HUES48 (cell line): Measurements from ENCODE around the gene CCDC106.

ENCODE experiments used
- H3K27ac ChIP-seq: one replicate; pipeline ENCODE4 v1.7.0; 2013; ENCODE audit warnings: low read depth, low read length, inconsistent platforms
- H3K27me3 ChIP-seq: 2 replicates; pipeline ENCODE4 v1.6.1; 2013; ENCODE audit warnings: mild to moderate bottlenecking, low read length; ENCODE audit not compliant: control insufficient read depth, insufficient read depth
- H3K36me3 ChIP-seq: 2 replicates; pipeline ENCODE4 v1.6.1; 2013; ENCODE audit warnings: low read length; ENCODE audit not compliant: control insufficient read depth, insufficient read depth
- H3K4me1 ChIP-seq: 2 replicates; pipeline ENCODE4 v1.6.1; 2013; ENCODE audit warnings: mild to moderate bottlenecking, low read length; ENCODE audit not compliant: control insufficient read depth, insufficient read depth
- H3K4me3 ChIP-seq: 2 replicates; pipeline ENCODE4 v1.5.1; 2013; ENCODE audit warnings: mild to moderate bottlenecking, low read depth, low read length
- H3K9ac ChIP-seq: 2 replicates; pipeline ENCODE4 v1.6.1; 2013; ENCODE audit warnings: mild to moderate bottlenecking, low read depth, low read length, moderate library complexity
- H3K9me3 ChIP-seq: 2 replicates; pipeline ENCODE4 v1.6.1; 2013; ENCODE audit warnings: low read length; ENCODE audit not compliant: control insufficient read depth, insufficient read depth

The CCDC106 gene

DNA sequence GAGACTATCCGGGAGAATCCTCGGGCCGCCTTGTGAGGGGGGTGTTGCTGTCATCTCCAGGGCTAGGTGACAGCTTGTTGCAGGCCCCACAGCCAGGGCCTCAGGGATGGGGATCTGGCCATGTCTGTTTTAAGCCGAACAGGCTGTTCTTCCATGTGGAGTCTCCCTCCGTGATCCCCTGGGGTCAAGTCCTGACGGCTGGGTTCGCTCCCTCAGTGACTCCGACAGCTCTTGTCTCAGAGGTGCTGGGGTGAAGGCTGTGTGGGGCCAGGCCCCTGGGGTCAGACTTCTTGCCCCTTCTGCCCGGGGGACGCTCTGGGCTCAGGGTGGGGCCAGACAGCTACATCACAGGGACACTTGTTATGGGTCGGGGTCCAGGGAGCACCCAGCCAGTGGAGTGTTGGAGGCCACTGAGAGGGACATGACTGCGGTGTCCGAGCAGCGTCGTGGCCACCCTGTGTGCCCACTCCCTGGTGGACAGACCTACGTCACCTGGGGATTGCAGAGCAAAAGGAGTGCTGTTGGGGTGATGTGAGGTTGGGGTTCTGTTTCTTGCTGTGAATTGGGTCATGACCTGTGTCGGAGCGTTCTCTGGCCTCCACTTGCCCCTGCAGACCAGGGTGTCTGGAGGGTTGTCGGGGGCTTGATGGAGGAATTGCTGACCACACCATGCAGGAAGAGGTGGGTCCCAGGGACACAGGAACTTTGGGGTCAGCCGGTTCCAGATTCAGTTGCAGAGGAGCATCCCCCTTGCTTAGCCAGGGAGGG lies 48.5 kb downstream of the CCDC106 start:
- no peaks in the 10 kb centered on the region for H3K27me3 ChIP-seq
- no peak overlapping the region for H3K9ac ChIP-seq
- no peaks in the 10 kb centered on the region for H3K9me3 ChIP-seq
- H3K4me3 ChIP-seq, result no peak overlapping the region
- H3K4me1 ChIP-seq, result no peaks in the 10 kb centered on the region
- H3K36me3 ChIP-seq, result peaks cover 44% of the 10 kb centered on the region
- H3K27ac ChIP-seq, result no peak overlapping the region

DNA sequence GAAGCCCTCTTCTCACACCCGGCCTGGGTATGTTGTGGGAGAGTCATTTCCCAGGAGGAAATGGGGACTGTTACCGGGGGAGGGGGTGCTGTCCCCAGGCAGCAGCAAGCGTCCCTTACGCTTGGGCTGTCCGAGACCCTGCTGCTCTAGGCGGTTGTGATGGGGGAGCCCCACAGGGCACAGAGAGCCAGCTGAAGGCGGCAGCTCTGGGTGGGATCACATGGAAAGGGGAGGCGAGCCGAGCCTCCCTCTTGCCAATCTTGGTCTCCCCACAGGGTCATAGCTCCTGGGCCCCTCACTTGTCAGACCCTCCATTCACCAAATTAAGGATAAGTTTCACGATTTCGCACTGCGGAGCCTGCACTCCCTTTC lies 49.0 kb downstream of the CCDC106 start:
- Histone ChIP-seq H3K4me3 (no peak overlapping the region), H3K27me3 (no peaks in the 10 kb centered on the region), H3K36me3 (peaks cover 44% of the 10 kb centered on the region), H3K9me3 (no peaks in the 10 kb centered on the region), H3K27ac (no peak overlapping the region), H3K4me1 (no peaks in the 10 kb centered on the region), H3K9ac (no peak overlapping the region)

DNA sequence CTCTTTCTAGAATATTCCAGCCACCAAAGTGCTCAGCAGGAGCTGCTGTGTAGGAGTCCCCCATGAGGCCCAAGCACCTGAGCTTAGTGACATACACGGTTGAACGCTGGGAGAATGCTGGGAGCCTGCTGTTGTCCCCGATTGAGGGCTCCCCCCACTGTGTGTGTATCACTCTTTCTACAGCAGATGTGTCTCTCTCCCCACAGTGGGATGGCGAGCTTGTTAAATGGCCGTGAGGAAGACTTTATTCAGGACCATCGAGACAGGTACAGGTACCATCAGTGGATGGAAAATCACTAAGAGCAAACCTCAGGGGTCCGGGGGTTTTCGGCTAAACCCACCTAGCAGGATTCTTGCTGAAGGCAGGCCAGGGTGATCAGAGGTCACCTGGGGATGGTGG lies 49.7 kb downstream of the CCDC106 start:
- H3K4me3 ChIP-seq, result no peak overlapping the region
- peaks cover 44% of the 10 kb centered on the region for H3K36me3 ChIP-seq
- H3K4me1 ChIP-seq, result no peaks in the 10 kb centered on the region
- no peaks in the 10 kb centered on the region for H3K9me3 ChIP-seq
- H3K27ac ChIP-seq, result no peak overlapping the region
- no peaks in the 10 kb centered on the region for H3K27me3 ChIP-seq
- H3K9ac ChIP-seq, result no peak overlapping the region

DNA sequence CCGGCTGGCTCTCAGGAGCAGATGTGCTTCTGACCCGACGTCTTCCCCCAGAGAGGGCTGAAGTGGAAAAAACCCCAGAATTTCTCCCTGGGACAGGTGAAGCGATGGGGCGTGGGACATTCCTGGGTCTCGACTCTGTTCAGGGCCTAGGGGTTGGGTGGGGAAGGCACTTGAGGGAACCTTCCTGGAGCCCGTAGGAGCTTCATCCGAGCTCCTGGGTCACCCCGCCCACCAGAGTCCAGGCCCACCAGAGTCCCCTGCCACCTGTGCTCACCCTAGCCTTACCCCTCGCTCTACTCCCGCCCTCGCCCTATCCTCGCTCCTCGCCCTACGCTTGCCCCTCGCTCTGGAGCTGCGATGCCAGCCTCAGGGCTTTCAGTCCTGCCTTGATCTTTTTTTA lies 50.2 kb downstream of the CCDC106 start:
- Histone ChIP-seq H3K9ac (no peak overlapping the region), H3K27me3 (no peaks in the 10 kb centered on the region), H3K4me1 (no peaks in the 10 kb centered on the region), H3K36me3 (peaks cover 39% of the 10 kb centered on the region), H3K4me3 (no peak overlapping the region), H3K9me3 (no peaks in the 10 kb centered on the region), H3K27ac (no peak overlapping the region)

DNA sequence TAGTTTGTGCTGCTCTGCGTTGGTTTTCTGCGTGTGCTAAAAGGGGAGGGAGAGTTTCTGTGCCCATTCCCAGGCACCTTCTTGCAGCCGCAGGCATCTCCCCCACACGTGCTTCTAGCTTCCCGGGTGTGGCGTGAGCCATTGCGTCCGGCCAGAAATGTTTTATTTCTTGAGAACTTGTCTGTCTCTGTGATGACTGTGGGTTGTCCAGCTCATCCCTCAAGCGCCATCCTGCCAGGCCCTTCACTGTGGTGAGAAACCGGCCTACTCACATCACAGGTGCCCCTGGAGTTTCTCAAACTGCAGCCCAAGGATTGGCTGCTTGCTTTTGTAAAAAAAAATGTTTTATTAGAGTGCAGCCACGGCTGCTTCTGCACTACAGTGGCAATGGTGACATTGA lies 51.2 kb downstream of the CCDC106 start:
- H3K9me3 ChIP-seq, result peaks cover 3% of the 10 kb centered on the region; the same call in 1 of the 2 replicates
- H3K9ac ChIP-seq, result no peak overlapping the region
- H3K4me1 ChIP-seq, result no peaks in the 10 kb centered on the region
- no peaks in the 10 kb centered on the region for H3K27me3 ChIP-seq
- no peak overlapping the region for H3K27ac ChIP-seq
- H3K4me3 ChIP-seq, result no peak overlapping the region
- H3K36me3 ChIP-seq, result peaks cover 31% of the 10 kb centered on the region

DNA sequence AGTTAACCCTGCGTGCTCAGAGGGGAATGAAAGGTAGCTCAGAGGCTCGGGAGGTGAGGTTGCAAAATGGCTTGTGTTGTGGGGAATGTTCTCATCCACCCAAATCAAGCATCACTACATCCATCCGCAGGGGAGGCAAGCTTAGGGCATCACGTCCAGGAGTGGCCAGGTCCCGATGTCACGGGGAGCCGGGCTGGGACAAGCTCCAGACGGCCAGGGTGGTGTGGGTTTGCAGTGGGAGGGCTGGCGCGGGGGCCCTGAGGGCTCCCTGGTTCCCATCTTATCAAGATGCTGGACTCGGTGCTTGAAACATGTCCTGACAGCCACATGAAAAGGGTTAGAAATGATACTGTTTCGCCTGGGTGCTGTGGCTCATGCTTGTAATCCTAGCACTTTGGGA lies 52.8 kb downstream of the CCDC106 start:
- H3K4me1 ChIP-seq, result no peaks in the 10 kb centered on the region
- H3K36me3 ChIP-seq, result peaks cover 19% of the 10 kb centered on the region
- H3K27ac ChIP-seq, result no peak overlapping the region
- no peak overlapping the region for H3K4me3 ChIP-seq
- H3K9ac ChIP-seq, result no peak overlapping the region
- H3K9me3 ChIP-seq, result peaks cover 12% of the 10 kb centered on the region
- H3K27me3 ChIP-seq, result no peaks in the 10 kb centered on the region

DNA sequence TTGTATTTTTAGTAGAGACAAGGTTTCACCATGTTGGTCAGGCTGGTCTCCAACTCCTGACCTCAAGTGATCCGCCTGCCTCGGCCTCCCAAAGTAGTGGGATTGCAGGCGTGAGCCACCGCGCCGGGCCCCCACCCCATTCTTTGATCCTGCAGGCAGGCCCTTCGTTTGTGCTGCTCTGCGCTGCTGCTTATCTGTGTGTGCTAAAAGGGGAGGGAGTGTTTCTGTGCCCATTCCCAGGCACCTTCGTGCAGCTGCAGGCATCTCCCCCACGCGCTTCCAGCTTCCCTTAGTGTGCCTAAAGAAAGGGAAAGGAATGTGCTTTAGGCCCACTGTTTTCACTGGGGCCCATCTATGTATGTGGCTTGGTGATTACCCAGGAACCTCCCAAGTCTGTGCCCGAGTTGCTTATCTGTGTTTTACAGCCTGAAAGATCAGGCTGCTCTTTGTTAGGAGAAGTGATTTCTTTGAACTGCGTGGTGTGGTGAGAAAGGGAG lies 54.2 kb downstream of the CCDC106 start:
- Histone ChIP-seq H3K27me3 (no peaks in the 10 kb centered on the region), H3K9me3 (peaks cover 12% of the 10 kb centered on the region), H3K9ac (no peak overlapping the region), H3K36me3 (peaks cover 12% of the 10 kb centered on the region), H3K4me3 (no peak overlapping the region), H3K4me1 (no peaks in the 10 kb centered on the region), H3K27ac (no peak overlapping the region)
